HG03097 (cell line): ENCODE data around the gene MEIS1.

Source experiments
- ATAC-seq: cut with Tn5 transposase; IDR thresholded peaks from one replicate; pipeline ENCODE4 v1.9.1; 2021; ENCODE audit not compliant: unreplicated experiment, low FRiP score

MEIS1 gene

DNA sequence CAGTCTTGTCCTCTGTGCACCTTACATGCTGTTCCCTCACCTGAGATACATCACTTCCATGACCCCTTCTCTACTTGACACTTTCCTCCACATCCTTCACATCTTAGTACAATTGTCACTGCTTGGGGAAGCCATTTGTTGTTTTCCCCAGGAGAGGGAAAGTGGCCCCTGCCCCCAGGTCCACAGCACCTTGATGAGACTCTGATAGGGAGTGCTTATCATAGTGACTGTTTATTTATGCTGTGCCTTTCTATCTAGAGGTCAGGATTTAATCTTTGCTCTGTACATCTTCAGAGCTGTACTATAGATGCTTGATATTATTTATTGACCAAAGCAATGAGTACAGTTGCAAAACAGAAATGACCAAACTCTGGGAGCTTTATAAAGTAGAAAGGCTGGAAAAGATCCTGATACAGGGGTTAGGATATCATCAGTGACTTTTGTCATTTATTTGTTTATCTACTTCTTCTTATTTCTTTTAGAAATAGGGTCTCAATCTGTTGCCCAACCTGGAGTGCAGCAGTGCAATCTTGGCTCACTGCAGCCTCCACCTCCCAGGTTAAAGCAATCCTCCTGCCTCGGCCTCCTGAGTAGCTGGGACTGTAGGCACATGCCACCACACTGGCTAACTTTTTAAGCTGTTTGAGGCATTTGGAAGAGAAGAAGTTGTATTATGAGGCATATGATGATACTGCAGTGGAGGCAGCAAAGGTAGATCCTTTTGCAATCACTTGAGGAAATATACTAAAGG, 94.2 kb downstream of the MEIS1 start:
- no peak for ATAC-seq

DNA sequence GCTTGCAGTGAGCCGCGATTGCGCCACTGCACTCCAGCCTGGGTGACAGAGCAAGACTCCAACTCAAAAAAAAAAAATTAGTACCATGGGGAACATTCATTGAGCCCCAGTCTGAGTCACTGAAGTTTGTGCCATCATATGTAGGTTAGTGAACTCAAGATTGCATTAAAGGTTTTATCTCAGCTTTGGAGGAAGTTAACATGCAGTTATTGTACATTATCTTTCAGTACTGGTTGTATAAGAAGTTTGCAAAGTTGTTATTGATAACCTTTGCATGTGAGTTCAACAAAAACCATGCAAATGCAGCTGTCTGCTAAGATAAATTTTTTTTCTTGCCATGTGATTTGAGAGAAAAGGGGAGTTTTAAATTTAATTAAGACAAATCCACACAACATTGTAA, 95.7 kb downstream of the MEIS1 start:
- no peak for ATAC-seq

DNA sequence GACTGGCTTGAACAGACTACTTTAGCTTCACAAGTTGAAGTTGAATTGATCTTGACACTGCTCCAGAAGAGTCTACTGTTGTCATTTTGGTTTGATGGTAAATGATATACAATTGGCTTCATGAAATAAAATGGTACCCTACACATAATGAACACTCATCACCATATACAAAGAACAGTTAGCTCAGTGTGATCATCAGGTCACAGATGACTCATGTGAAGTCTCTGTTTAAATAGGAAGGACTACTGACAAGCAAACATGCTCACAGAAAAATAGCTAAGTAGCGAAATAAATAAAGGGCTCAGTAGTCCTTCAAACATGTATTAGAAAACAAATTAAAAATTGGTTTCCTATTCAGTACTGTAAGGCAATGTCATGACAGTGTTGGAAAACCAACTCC, 96.2 kb downstream of the MEIS1 start:
- no peak for ATAC-seq

DNA sequence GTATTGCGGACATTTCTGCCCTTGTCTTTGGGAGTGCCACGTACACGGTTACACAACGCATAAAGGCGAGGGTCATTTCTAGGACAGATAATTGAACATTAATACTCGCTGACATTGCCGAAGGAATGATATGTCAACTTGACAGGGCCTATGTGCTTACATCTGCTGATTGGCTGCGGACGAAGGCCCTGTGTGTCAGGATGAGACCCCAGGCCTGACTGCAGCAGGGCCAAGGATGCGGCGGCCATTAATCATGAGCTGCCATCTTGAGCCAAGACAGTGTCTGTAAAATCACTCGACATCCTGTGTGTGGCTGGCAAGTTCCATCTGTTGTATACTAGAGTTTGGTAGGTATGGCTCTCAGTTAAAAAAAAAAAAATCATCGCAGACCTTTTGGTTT, 96.6 kb downstream of the MEIS1 start:
- ATAC-seq = no peak

DNA sequence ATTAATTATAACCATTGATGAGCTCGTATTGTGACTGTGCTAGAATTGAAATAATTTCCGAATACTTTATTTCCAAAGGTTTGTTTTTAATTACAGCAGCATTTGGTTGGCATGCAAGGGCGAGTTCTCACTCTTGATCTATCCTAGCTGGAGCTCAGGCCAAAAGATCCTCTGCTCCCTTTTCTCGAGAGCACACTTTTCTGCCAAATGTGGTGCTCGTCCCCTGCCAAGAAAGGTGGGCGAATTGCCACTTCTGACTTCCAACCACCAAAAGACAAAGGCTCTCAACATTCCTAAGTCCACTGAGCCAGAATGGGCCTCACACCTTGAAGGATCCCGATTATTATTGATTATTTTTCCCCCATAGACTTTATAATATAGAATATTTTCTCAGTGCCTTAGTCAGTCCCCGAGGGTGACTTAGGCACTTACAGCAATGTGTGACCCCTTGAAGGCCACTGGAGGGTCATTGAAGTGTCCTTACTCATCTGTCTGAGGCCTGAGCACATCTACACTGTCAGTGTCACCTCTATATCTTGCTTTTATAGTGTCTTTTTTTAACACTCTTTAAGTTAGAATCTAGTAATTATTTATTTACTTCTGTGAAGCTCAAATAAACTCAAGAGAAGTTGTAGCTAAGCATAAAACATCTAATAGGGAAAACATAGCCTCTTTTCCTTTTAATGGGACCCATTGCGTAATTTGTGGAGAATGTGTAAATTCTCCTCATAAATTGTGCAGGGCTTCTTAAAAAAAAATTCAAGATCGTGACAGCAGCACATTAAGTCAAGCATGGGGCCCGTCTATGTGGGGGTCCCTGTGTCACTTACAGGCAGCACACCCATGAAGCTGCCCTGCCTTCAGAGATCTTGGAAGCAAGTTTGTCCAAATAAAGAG, 98.3 kb downstream of the MEIS1 start:
- ATAC-seq = no peak

DNA sequence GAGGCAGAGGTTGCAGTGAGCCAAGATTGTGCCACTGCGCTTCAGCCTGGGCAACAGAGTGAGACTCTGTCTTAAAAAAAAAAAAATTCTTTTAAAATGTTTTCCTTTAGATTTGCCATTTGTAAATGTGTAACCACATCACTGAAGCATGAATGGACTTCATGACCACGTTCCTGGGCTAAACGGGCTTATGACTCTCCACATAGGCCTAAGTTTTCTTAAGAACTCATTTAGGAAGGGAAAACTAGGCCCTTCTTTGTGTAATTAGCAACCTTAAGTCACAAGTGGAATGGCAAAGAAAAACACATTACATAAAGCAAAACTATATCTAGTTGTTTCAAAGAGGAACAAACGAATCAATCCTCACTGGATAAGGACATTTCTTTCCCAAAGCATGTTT, 99.5 kb downstream of the MEIS1 start:
- ATAC-seq = no peak

DNA sequence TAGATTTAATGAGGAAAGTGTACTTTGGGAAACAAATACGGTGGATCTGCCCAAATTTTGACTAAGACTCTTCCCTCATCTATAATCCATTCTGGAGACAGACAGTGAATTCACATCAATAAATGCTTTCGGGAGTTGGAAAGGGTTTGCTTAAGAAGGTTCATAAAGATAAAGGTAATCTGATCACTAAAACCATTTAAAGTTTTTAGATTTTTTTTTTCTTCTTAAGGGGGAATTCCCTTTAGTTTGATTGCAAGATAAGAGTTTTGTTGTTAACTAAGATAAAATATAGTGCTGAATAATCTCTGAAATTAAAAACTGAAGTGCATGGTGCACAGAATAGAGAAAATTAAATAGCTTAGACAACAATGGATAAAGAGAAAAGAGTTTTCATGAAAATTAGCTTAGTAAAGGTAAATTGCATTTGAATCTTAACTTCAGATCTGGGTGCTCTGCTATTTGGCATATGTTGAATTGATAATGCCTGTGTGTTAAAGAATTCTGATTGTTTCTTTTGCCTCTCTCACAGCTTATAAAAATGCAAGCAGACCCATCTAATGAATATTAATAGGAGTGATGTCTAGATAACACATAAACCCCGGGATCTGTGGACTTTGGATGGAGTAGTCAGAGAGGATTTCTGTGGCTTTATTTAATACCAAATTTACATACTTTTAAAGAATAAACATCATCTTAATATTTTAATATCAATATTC, 100.8 kb downstream of the MEIS1 start:
- no peak for ATAC-seq

DNA sequence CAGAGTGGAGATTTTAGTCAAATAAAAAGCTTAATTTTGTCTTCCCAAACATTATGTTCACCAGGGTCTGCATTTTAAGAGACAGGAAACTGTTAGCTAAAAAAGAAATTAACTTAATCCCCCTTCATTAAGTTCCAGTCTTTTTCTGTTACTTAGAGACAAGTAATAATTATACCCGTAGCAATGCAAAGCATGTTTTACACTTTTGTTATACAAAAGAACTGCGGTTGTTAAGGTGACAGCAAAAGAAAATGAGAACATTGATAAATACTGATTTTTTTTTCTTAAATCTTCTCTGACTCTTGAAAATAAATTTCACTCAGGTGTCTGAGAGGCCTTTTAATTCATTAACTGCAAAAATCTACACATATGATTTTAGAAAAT, 101.4 kb downstream of the MEIS1 start:
- ATAC-seq = no peak

DNA sequence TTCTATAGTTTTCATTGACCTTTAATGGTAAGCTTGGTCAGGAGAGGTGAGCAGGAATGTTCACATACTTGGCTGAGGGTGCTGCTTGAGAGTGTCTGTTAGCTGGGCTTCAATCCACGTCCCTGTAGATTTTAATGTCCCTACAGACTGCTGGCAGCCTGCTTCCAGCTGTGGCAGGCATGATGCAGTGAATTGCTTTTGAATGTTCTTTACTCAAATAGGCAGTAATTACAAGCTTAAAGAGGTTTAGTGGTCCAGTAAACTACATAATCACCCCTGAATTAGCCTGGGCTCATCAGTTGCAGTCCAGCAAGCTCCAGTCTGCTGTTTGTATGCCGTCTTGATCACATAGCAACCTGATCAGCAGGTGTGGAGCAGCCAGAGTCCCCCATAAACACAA, 102.1 kb downstream of the MEIS1 start:
- no peak for ATAC-seq

DNA sequence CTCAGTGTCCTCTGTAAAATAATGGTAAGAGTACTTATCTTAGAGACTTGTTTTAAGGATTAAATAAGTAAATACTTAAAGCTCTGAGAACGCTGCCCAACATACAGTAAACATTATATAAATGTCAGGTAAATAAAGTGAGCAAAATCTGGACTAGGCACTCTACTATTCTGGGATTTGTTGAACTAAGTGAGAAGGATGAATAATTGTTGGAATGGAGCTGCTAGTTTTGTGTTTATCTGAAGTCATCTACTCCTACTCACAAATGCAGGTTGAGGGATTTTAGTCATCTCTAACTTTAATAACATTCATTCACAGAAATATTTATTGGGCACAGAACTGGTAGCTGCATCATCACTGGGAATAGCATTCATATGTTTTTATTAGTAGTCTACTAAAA, 103.4 kb downstream of the MEIS1 start:
- ATAC-seq = no peak

DNA sequence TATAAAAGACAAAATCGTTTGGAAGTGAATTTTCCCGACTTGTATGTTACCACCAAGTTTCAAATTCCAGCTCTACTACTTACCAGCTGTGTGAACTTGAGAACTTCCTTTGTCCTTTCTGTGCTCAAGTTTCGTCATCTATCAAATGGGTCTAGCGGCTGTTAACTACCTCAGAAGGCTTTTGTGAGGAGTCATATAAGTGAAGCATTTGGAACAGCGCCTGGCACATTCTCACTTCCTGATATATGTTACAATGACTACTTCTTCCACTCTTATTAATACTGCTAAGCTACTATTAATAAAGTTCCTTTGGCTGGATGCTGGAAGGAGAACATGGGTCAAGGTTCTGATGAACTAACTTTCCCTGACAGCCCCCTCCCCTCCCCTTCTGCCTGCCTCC, 104.5 kb downstream of the MEIS1 start:
- no peak for ATAC-seq

DNA sequence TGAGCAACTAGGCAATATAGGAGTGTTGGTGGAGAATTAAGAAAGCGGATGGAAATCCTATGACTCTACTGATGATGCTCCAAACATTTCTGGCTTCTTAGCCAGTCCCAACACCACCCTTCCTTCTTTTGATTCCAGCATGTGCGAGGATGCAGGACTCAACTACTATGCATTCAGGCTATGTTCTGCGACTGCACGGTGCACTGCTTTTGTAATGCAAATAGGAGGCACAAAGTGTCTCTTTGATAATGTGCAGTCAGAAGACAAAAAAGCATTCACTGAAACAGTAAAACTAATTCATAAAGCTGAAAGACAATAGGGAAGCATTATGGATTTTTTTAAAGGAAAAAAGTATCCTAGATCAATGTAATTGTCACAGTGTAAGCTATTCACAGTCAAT, 106.7 kb downstream of the MEIS1 start:
- ATAC-seq = no peak

DNA sequence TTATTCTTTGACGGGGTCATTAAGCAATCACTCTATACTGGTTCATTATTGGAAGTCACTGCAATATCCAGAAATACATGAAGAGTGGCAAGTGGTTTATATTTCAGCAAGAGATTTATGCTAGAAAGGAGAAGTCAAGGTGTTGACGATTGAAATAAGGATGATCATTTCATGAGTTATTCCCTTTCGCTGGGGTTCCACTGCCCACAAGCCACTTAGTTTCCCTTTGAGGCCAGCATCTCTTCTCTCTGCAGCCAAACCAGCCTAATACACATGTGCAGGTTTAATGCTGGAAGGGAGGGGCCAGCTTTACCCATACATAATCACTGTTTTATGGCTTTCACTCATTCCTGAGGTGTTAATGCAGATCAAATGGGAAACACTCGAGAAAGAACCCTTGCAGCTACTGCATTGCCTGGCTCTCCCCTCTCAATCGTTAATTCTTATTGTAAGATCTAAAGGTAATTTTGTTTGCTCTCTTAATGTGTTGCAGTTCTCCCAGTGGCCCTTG, 108.4 kb downstream of the MEIS1 start:
- ATAC-seq = no peak

DNA sequence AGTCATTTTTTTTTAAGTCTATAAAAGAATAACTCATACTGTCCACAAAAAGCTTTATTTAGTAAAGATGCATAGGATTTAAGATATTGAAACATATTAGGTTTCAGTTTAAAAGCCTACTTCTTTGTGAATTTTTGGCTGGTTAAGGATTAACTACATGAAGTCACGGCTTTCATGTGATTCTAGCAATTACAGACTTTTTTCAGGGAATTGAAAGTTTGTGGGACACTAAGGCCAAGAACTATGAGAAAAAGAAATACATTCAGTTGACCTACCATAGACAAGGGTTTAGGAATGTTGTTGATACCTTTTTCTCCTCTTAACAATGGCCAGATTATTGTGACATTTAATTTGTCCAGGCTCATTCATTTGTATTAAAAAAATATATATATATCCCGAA, 109.3 kb downstream of the MEIS1 start:
- ATAC-seq = no peak

DNA sequence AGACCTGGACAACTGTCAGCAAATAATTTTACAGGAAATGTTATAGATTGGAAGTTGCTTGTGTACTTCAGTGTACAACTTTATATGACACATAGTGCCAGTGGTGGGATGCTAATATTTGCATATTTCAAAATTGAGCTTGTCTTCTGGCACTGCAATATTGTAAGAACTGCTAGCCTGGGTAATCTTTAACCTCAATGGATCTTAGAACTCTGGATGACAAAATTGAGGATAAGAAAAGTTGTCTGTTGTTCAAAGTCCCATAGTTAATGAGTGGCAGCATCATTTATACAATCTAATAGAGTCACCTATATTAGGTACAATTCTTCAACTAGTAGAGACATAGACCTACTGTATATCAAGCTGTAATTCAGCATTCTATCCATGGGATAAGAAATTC, 110.3 kb downstream of the MEIS1 start:
- no peak for ATAC-seq

DNA sequence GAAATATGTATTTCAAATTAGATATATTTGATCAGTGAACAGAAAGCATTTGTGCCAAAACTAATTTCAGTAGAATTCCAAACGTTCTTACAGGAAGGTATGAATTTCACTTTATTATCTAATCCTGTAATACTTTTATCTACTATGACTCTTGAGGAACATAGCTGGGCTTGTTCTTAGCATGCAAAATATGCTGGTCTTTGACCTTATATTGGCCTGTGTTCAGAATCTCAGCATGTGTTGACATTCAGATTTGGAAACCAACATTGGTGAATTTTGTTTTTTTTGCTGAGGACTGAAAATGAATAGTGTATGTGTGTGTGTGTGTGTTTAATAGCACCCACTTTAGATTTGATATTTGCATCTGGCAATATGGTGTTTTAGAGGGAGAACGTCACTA, 112.2 kb downstream of the MEIS1 start:
- ATAC-seq = no peak

DNA sequence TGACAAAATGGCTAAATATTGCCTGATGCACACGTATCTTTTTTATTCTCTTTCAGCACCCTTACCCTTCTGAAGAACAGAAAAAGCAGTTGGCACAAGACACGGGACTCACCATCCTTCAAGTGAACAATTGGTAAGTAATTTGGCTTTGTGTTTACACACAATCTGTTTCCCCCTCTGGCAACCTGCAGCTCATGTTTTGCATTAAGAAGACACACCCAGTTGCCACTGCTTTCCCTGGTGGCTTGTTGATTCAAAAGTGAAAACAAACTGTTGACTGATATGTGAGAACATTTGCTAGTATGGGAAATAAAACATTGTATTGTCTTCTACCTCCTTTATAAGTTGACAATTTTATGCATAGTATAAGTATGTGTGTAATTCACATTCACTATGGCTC, 113.0 kb downstream of the MEIS1 start:
- no peak for ATAC-seq

DNA sequence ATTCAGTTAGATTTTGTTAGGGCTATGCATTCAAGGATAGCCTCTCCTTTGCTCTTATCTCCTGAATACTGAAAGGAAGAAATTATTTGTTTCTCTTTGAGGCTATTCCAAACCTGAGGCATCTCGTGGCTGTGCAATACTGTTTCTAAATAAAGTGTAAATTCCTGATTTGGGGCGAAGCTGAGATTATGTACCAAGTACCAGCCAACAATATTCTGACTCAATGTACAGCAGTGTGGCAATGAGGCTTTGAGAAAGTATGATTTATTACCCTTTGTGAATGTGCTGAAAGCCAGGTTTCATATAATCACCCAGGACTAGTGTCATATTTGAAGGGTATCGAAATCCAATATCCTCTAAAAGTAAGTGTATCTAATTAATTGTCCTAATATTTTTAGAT, 113.5 kb downstream of the MEIS1 start:
- no peak for ATAC-seq

DNA sequence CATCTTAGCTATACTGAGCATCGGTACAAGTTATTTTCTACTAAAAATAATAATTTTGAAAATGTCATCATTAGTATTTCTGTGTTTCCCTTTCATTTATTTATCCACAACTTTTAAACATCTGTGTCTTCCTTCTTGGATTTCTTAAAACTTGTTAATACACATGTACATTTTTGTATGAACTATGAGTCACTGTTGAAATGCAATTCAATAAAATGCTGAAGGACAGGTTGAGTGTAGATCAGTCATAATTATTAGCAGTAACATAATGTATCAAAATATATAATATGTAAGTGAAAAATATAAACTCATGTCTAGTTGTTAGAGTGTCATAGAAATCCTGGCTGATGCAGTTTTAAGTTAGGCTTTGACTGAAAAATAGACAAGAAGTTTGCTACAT, 115.9 kb downstream of the MEIS1 start:
- ATAC-seq = no peak

DNA sequence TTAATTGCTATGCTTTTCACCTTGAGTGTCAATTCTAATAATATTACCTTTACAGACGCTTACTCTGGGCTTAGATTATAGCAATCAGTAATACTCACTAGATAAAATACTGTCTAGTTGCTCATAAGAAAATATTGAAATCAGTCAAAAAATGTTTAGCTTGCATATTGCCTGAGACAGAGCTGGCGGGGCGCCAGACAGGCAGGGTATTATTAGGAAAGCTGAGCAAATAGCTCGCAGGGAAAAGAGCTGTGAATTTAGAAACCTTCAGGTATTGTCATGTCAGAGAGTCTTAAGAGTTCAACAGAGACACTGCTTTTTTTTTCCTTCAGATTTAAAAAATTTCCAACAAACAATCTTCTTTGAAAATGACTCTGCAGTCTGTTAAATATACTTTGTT, 118.4 kb downstream of the MEIS1 start:
- no peak for ATAC-seq

DNA sequence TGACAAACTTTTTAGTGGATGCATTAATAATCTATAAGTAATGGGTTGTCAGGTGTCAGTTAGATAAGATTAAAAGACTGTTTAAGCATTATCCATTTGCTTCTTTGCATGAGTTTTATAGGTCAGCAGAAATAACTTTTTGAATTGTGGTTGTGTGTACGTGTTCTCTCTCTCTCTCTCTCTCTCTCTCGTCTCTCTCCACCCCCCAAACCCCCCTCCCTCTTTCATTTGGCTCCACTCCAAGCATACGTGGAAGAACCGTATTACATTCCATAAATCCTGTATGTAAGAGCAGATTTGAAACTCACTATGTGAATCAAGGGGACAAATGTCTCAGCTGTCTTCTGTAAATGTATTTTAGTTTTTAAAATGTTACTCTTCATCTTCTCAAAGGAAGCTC, 120.2 kb downstream of the MEIS1 start:
- no peak for ATAC-seq
